IMR-90 (cell line): ENCODE results near the gene RMND5A. TPM values are rescaled to one million over a fixed set of nuclear protein-coding genes. Genes with fewer than 3 reads are reported as not detected.

Experiments
- ATAC-seq: fragments of 200-7000 bp; cut with Tn5 transposase; 2 replicates; pipeline ENCODE4 v1.9.1; 2020; ENCODE audit warnings: low read depth, mild to moderate bottlenecking, moderate library complexity
- BruUV-seq: library from RNA; stranded (reverse); fragments of 400-500 nt; replicated peaks from 2 replicates; lab custom pipeline; 2021; lab: Mats Ljungman, UMichigan
- CTCF ChIA-PET: fragments of 300-600 bp; formaldehyde crosslinking; extraction: SDS; loops from one replicate; lab custom pipeline; 2021; ENCODE audit warnings: antibody characterized with exemption; lab: Yijun Ruan, JAX
- POLR2A ChIA-PET: fragments of 300-600 bp; sonication (Branson Sonifier 250); formaldehyde crosslinking; loops from one replicate; lab custom pipeline; 2022; ENCODE audit warnings: antibody characterized with exemption; ENCODE audit not compliant: unreplicated experiment; lab: Charles Lee
- DNase-seq: peaks from one replicate; pipeline ENCODE4 v3.0.0; 2013
- H2AFZ ChIP-seq: replicated peaks from 2 replicates; pipeline ENCODE3; 2013; ENCODE audit warnings: low read length, mild to moderate bottlenecking; ENCODE audit not compliant: poor library complexity
- H2AK5ac ChIP-seq: 2 replicates; pipeline ENCODE4 v1.6.1; 2013; ENCODE audit warnings: low read depth, low read length, inconsistent platforms
- H2AK9ac ChIP-seq: replicated peaks from 2 replicates; pipeline ENCODE3; 2013; ENCODE audit warnings: mild to moderate bottlenecking, low read depth, low read length, moderate library complexity; ENCODE audit not compliant: poor library complexity
- H2BK120ac ChIP-seq: 2 replicates; pipeline ENCODE4 v1.6.1; 2013; ENCODE audit warnings: low read depth, low read length, inconsistent platforms
- H2BK15ac ChIP-seq: 3 replicates; pipeline ENCODE4 v1.6.1; 2013; ENCODE audit warnings: low read depth, low read length, inconsistent platforms
- H2BK20ac ChIP-seq: 2 replicates; pipeline ENCODE4 v1.6.1; 2013; ENCODE audit warnings: low read depth, mild to moderate bottlenecking, inconsistent platforms, low read length, moderate library complexity
- H2BK5ac ChIP-seq: 2 replicates; pipeline ENCODE4 v1.6.1; 2013; ENCODE audit warnings: mild to moderate bottlenecking, low read depth, low read length, inconsistent platforms; ENCODE audit not compliant: poor library complexity, severe bottlenecking
- H3K14ac ChIP-seq: replicated peaks from 2 replicates; pipeline ENCODE4 v1.6.1; 2013; ENCODE audit warnings: low read depth, low read length, inconsistent platforms
- H3K18ac ChIP-seq: 2 replicates; pipeline ENCODE4 v1.6.1; 2013; ENCODE audit warnings: low read depth, low read length, control low read depth
- H3K23ac ChIP-seq: 2 replicates; pipeline ENCODE4 v1.6.1; 2013; ENCODE audit warnings: low read depth, low read length, inconsistent platforms
- H3K27ac ChIP-seq: 2 replicates; pipeline ENCODE4 v1.5.1; 2013; ENCODE audit warnings: mild to moderate bottlenecking, control low read depth, low read length; ENCODE audit not compliant: insufficient read depth
- H3K27me3 ChIP-seq: 2 replicates; pipeline ENCODE4 v1.6.1; 2013; ENCODE audit warnings: low read length; ENCODE audit not compliant: control insufficient read depth, insufficient read depth
- H3K36me3 ChIP-seq: 2 replicates; pipeline ENCODE4 v1.6.1; 2013; ENCODE audit warnings: low read length, mixed read lengths; ENCODE audit not compliant: control insufficient read depth, insufficient read depth
- H3K4ac ChIP-seq: 2 replicates; pipeline ENCODE4 v1.6.1; 2013; ENCODE audit warnings: low read depth, low read length, inconsistent platforms
- H3K4me1 ChIP-seq: 2 replicates; pipeline ENCODE4 v1.6.1; 2013; ENCODE audit warnings: low read length, mixed read lengths; ENCODE audit not compliant: control insufficient read depth, insufficient read depth
- H3K4me2 ChIP-seq: 2 replicates; pipeline ENCODE4 v1.6.1; 2013; ENCODE audit warnings: low read depth, mild to moderate bottlenecking, control low read depth, low read length, moderate library complexity
- H3K4me3 ChIP-seq: 2 replicates; pipeline ENCODE4 v1.5.1; 2013; ENCODE audit warnings: low read depth, mild to moderate bottlenecking, control low read depth, low read length, moderate library complexity; ENCODE audit not compliant: insufficient read depth
- H3K56ac ChIP-seq: 2 replicates; pipeline ENCODE4 v1.6.1; 2013; ENCODE audit warnings: low read length, inconsistent platforms; ENCODE audit not compliant: insufficient read depth; ENCODE audit errors: extremely low read depth
- H3K79me1 ChIP-seq, 2 experiments: 2 replicates each; pipeline ENCODE4 v1.6.1; 2013; ENCODE audit warnings: low read length in 2 of 2, inconsistent platforms in 1 of 2, low read depth in 1 of 2
- H3K9ac ChIP-seq: 2 replicates; pipeline ENCODE4 v1.6.1; 2013; ENCODE audit warnings: low read depth, low read length, control low read depth
- H3K9me1 ChIP-seq: 2 replicates; pipeline ENCODE4 v1.6.1; 2013; ENCODE audit warnings: low read length, inconsistent platforms; ENCODE audit not compliant: insufficient read depth
- H3K9me3 ChIP-seq: 2 replicates; pipeline ENCODE4 v1.6.1; 2013; ENCODE audit warnings: low read length; ENCODE audit not compliant: control insufficient read depth, insufficient read depth
- H4K20me1 ChIP-seq: 2 replicates; pipeline ENCODE4 v1.6.1; 2013; ENCODE audit warnings: low read length, inconsistent platforms; ENCODE audit not compliant: insufficient read depth
- H4K5ac ChIP-seq: 2 replicates; pipeline ENCODE4 v1.6.1; 2013; ENCODE audit warnings: mild to moderate bottlenecking, low read depth, low read length, control low read depth
- H4K8ac ChIP-seq, 2 experiments: 2 replicates each; pipeline ENCODE4 v1.6.1; 2013; ENCODE audit warnings: low read depth in 2 of 2, low read length in 2 of 2, control low read depth in 1 of 2, inconsistent platforms in 1 of 2
- H4K91ac ChIP-seq: 2 replicates; pipeline ENCODE4 v1.6.1; 2013; ENCODE audit warnings: low read depth, low read length, inconsistent platforms; ENCODE audit not compliant: insufficient read depth
- BHLHE40 ChIP-seq: fragments of 150-350 bp; IDR thresholded peaks from 2 replicates; pipeline ENCODE4 v1.6.1; 2016; ENCODE audit warnings: mild to moderate bottlenecking, low read depth, low read length
- CEBPB ChIP-seq: IDR thresholded peaks from 2 replicates; pipeline ENCODE4 v1.6.1; 2012; ENCODE audit warnings: low read depth, low read length, improper control_type of control experiment
- CHD1 ChIP-seq: IDR thresholded peaks from 2 replicates; pipeline ENCODE4 v1.6.1; 2012; ENCODE audit warnings: low read depth, low read length, improper control_type of control experiment
- ELK1 ChIP-seq: fragments of 150-350 bp; IDR thresholded peaks from 2 replicates; pipeline ENCODE4 v1.6.1; 2016; ENCODE audit warnings: low read depth, mild to moderate bottlenecking, low read length, moderate library complexity, borderline replicate concordance
- FOS ChIP-seq: fragments of 150-350 bp; IDR thresholded peaks from 2 replicates; pipeline ENCODE4 v1.6.1; 2016; ENCODE audit warnings: low read depth, low read length
- MAFK ChIP-seq: IDR thresholded peaks from 2 replicates; pipeline ENCODE4 v1.6.1; 2012; ENCODE audit warnings: low read depth, low read length, improper control_type of control experiment
- MAZ ChIP-seq: IDR thresholded peaks from 2 replicates; pipeline ENCODE4 v1.6.1; 2012; ENCODE audit warnings: low read depth, mild to moderate bottlenecking, low read length, improper control_type of control experiment, moderate library complexity, borderline replicate concordance
- MXI1 ChIP-seq: IDR thresholded peaks from 2 replicates; pipeline ENCODE4 v1.6.1; 2012; ENCODE audit warnings: low read depth, mild to moderate bottlenecking, low read length, moderate library complexity, borderline replicate concordance
- NFE2L2 ChIP-seq: fragments of 150-350 bp; IDR thresholded peaks from 2 replicates; pipeline ENCODE4 v1.6.1; 2016; ENCODE audit warnings: low read depth, mild to moderate bottlenecking, low read length
- POLR2A ChIP-seq: IDR thresholded peaks from 2 replicates; pipeline ENCODE4 v1.6.1; 2012; ENCODE audit warnings: mild to moderate bottlenecking, low read depth, low read length
- RAD21 ChIP-seq: IDR thresholded peaks from 2 replicates; pipeline ENCODE4 v1.6.1; 2012; ENCODE audit warnings: low read length, improper control_type of control experiment
- RCOR1 ChIP-seq: IDR thresholded peaks from 2 replicates; pipeline ENCODE4 v1.6.1; 2012; ENCODE audit warnings: mild to moderate bottlenecking, low read length, improper control_type of control experiment; ENCODE audit not compliant: insufficient replicate concordance
- RFX5 ChIP-seq: IDR thresholded peaks from 2 replicates; pipeline ENCODE4 v1.8.0; 2012; ENCODE audit warnings: low read depth, mild to moderate bottlenecking, low read length, moderate library complexity
- SMC3 ChIP-seq: fragments of 150-350 bp; IDR thresholded peaks from 2 replicates; pipeline ENCODE4 v1.6.1; 2016; ENCODE audit warnings: low read depth, mild to moderate bottlenecking, antibody characterized with exemption, low read length, moderate library complexity
- USF2 ChIP-seq: fragments of 150-350 bp; IDR thresholded peaks from 2 replicates; pipeline ENCODE4 v1.6.1; 2017; ENCODE audit warnings: mild to moderate bottlenecking, antibody characterized with exemption, low read length, low read depth
- WGBS, 2 experiments: methylation state at CpG; one replicate each; pipeline versions ENCODE4 v1.1.5 to v1.1.7; 2013; ENCODE audit warnings: missing lambda C conversion rate in 2 of 2; ENCODE audit not compliant: insufficient read length in 1 of 2; ENCODE audit errors: extremely low coverage in 2 of 2; 5-methylcytosine and 5-hydroxymethylcytosine counted together
- dilution Hi-C: fragments of 300-500 bp; cut with HindIII; formaldehyde crosslinking; loops from one replicate; pipeline ENCODE4 v1.14.3; 2018; ENCODE audit warnings: low sequenced_read_pairs; ENCODE audit not compliant: unreplicated experiment
- in situ Hi-C: fragments of 300-500 bp; cut with MboI; formaldehyde crosslinking; loops from 3 replicates; pipeline ENCODE4 v1.14.3; 2019; ENCODE audit warnings: low sequenced_read_pairs, inconsistent platforms, mixed read lengths
- intact Hi-C: fragments of 100-400 bp; cut with micrococcal nuclease; formaldehyde crosslinking; loops from 2 replicates; pipeline ENCODE4 v1.10.0; 2022
- polyA plus RNA-seq, 3 experiments: library from polyadenylated mRNA; depleted of rRNA; stranded (reverse); fragments of >200 nt; gene quantifications; 2 replicates each; pipeline ENCODE4 v1.2.3, GENCODE V29; 2012; ENCODE audit warnings: low replicate concordance in 1 of 3
- total RNA-seq: library from RNA; depleted of rRNA; stranded (reverse); fragments of >200 nt; gene quantifications from 2 replicates; pipeline ENCODE4 v1.2.3, GENCODE V29; 2012
- TF ChIP-seq, protein P1 (sequence below): conservative IDR thresholded peaks from 2 replicates; pipeline ENCODE4 v1.5.1; 2012; ENCODE audit warnings: mild to moderate bottlenecking, low read depth, low read length, improper control_type of control experiment

The RMND5A gene
- total and polyA plus RNA-seq, 2 of the 4 experiments (the other 2 are of a cell fraction): 5.1 to 16.0 TPM

DNA sequence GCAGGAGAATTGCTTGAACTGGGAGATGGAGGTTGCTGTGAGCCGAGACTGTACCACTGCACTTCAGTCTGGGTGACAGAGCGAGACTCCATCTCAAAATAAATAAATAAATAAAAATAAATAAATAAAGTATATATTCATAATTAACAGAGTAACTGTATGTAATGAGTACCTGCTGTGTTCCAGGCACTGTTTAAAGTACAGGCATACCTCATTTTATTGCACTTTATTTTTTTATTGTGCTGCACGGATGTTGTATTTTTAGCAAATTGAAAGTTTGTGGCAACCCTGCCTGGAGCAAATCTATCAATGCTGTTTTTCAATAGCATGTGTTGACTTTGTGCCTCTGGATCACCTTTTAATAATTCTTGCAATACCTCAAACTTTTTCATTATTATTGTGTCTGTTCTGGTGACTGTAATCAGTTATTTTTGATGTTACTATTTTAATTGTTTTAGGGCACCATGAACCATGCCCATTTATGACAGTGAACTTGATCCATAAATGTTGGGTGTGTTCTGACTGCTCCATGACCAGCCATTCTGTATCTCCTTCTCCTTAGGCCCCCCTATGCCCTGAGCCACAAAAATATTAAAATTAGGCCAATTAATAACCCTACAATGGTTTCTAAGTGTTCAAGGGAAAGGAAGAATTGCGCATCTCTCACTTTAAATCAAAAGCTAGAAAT lies 98.2 kb downstream of the RMND5A start:
- no peak overlapping the region for H2AFZ ChIP-seq
- intact Hi-C loops (no loop called here), in situ Hi-C loops (no loop called here), dilution Hi-C loops (no loop called here)
- H4K91ac ChIP-seq: no peak overlapping the region
- H2BK15ac ChIP-seq: no peak overlapping the region
- BruUV-seq: no TSS peak
- no peaks in the 10 kb centered on the region for H4K20me1 ChIP-seq
- no peaks in the 10 kb centered on the region for H3K4me1 ChIP-seq
- H3K18ac ChIP-seq: no peak overlapping the region
- no peak overlapping the region for H2AK9ac ChIP-seq
- H2BK5ac ChIP-seq: no peak overlapping the region
- no peak overlapping the region for H4K5ac ChIP-seq
- H4K8ac ChIP-seq: no peak overlapping the region
- no peak overlapping the region for H3K23ac ChIP-seq
- no peak overlapping the region for H3K56ac ChIP-seq
- ATAC-seq (no peak), DNase-seq (no peak)
- H3K9me1 ChIP-seq: no peaks in the 10 kb centered on the region
- no peaks in the 10 kb centered on the region for H3K36me3 ChIP-seq
- H3K9me3 ChIP-seq: peaks cover 2% of the 10 kb centered on the region; the same call in 1 of the 2 replicates
- WGBS, 2 experiments: no CpG with 5 or more reads among the region's 4 CpGs
- no peak overlapping the region for H3K4me2 ChIP-seq
- no peak overlapping the region for H3K4me3 ChIP-seq
- no peak overlapping the region for H2AK5ac ChIP-seq
- ChIA-PET CTCF (no interaction called here), POLR2A (no interaction called here)
- no peak overlapping the region for H2BK120ac ChIP-seq
- no peak overlapping the region for H3K4ac ChIP-seq
- no peak overlapping the region for H2BK20ac ChIP-seq
- peaks cover 6% of the 10 kb centered on the region for H3K27me3 ChIP-seq
- H3K9ac ChIP-seq: no peak overlapping the region
- H3K79me1 ChIP-seq: no peaks in the 10 kb centered on the region
- H3K14ac ChIP-seq: no peak overlapping the region
- no peak overlapping the region for H3K27ac ChIP-seq
- TF ChIP-seq MAZ: no peak
- TF ChIP-seq SMC3: no peak
- no peak for TF ChIP-seq RAD21
- TF ChIP-seq CEBPB: no peak
- TF ChIP-seq ELK1: no peak
- no peak for TF ChIP-seq FOS
- TF ChIP-seq NFE2L2: no peak
- TF ChIP-seq, protein P1, sequence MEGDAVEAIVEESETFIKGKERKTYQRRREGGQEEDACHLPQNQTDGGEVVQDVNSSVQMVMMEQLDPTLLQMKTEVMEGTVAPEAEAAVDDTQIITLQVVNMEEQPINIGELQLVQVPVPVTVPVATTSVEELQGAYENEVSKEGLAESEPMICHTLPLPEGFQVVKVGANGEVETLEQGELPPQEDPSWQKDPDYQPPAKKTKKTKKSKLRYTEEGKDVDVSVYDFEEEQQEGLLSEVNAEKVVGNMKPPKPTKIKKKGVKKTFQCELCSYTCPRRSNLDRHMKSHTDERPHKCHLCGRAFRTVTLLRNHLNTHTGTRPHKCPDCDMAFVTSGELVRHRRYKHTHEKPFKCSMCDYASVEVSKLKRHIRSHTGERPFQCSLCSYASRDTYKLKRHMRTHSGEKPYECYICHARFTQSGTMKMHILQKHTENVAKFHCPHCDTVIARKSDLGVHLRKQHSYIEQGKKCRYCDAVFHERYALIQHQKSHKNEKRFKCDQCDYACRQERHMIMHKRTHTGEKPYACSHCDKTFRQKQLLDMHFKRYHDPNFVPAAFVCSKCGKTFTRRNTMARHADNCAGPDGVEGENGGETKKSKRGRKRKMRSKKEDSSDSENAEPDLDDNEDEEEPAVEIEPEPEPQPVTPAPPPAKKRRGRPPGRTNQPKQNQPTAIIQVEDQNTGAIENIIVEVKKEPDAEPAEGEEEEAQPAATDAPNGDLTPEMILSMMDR: no peak
- TF ChIP-seq RCOR1: no peak
- no peak for TF ChIP-seq BHLHE40
- TF ChIP-seq RFX5: no peak
- TF ChIP-seq MAFK: no peak
- no peak for TF ChIP-seq MXI1
- no peak for TF ChIP-seq USF2
- no peak for TF ChIP-seq CHD1
- TF ChIP-seq POLR2A: no peak
